Omental fat pad (tissue), 4 donors: Measurements from ENCODE around the gene NPVF. TPM values are rescaled to one million over a fixed set of nuclear protein-coding genes. Genes with fewer than 3 reads are reported as not detected.

ENCODE experiments used
- ATAC-seq: fragments of 150-250 bp; one replicate; pipeline ENCODE4 v1.9.1; 2016; ENCODE audit warnings: mild to moderate bottlenecking, moderate library complexity; ENCODE audit not compliant: low FRiP score
- DNase-seq: peaks from one replicate; pipeline ENCODE4 v3.0.0-alpha.2; 2019; ENCODE audit warnings: low spot score
- total RNA-seq, 4 donors: library from RNA; depleted of rRNA; stranded (reverse); fragments of >200 nt; gene quantifications; one replicate each; pipeline ENCODE4 v1.1.0, GENCODE V29; 2016
- TF ChIP-seq, protein P1 (sequence below), 3 donors: fragments of 450-650 bp; IDR thresholded peaks; one replicate each; pipeline ENCODE4 v1.5.1; 2016 to 2017; ENCODE audit warnings: antibody characterized with exemption in 3 of 3, mild to moderate bottlenecking in 3 of 3, moderate library complexity in 2 of 3

NPVF gene
- total RNA-seq: not detected

- no peak for ATAC-seq
- TF ChIP-seq, protein P1, sequence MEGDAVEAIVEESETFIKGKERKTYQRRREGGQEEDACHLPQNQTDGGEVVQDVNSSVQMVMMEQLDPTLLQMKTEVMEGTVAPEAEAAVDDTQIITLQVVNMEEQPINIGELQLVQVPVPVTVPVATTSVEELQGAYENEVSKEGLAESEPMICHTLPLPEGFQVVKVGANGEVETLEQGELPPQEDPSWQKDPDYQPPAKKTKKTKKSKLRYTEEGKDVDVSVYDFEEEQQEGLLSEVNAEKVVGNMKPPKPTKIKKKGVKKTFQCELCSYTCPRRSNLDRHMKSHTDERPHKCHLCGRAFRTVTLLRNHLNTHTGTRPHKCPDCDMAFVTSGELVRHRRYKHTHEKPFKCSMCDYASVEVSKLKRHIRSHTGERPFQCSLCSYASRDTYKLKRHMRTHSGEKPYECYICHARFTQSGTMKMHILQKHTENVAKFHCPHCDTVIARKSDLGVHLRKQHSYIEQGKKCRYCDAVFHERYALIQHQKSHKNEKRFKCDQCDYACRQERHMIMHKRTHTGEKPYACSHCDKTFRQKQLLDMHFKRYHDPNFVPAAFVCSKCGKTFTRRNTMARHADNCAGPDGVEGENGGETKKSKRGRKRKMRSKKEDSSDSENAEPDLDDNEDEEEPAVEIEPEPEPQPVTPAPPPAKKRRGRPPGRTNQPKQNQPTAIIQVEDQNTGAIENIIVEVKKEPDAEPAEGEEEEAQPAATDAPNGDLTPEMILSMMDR (IDR thresholded peaks at IDR 0.05): no peak
- DNase-seq: no peak
Measured at GRCh38 chr7:25228386-25228785, at the start of gene NPVF. Gene NPVF (minus strand): TSS chr7:25228486. CDS start chr7:25228439, 47 bp downstream.

GRCh38 chr7:25272265-25272664 is 44.0 kb upstream of the NPVF start:
- ATAC-seq: no peak

GRCh38 chr7:25263337-25263736 is 35.1 kb upstream of the NPVF start:
- TF ChIP-seq, protein P1 (IDR thresholded peaks at IDR 0.05): no peak
- no peak for DNase-seq
- no peak for ATAC-seq

More at GRCh38 chr7:25272265-25272664, 44.0 kb upstream of the NPVF start:
- TF ChIP-seq, protein P1 (IDR thresholded peaks at IDR 0.05): no peak
- DNase-seq: no peak

DNA sequence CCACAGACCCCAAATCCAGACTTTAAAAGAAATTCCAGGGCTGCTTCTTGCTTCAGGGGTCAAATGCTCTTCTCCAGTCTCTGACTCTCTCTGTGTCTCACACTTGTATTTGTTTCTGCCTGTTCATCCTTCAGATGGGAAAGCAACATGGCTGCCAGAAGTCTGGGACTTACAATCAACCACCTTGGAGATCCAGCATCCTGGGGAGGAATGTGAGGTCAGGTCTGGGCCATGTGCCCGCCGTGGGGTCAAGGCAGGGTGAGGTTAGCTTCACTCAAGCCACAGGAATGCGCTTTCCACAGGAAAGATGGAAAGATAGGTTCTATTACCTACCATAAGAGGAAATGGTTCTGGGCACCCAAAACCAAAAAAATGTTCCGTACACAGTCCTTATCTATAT is 34.3 kb upstream of the NPVF start:
- no peak for ATAC-seq
- TF ChIP-seq, protein P1 (IDR thresholded peaks at IDR 0.05): no peak

GRCh38 chr7:25261545-25262140 is 33.4 kb upstream of the NPVF start:
- ATAC-seq: no peak
- TF ChIP-seq, protein P1 (IDR thresholded peaks at IDR 0.05): no peak

More for the DNA sequence above, 34.3 kb upstream of the NPVF start:
- DNase-seq: no peak

GRCh38 chr7:25260862-25261494 is 32.7 kb upstream of the NPVF start:
- DNase-seq: no peak
- ATAC-seq: peak; percentile 47
- TF ChIP-seq, protein P1 (IDR thresholded peaks at IDR 0.05): no peak

More at GRCh38 chr7:25261545-25262140, 33.4 kb upstream of the NPVF start:
- DNase-seq: no peak
